Effector CD4-positive, alpha-beta T cell (primary cell): Measurements from ENCODE around the gene LAMA4.

ENCODE experiments used
- DNase-seq: peaks from one replicate; pipeline ENCODE4 v3.0.0-alpha.2; 2020

The LAMA4 gene

DNA sequence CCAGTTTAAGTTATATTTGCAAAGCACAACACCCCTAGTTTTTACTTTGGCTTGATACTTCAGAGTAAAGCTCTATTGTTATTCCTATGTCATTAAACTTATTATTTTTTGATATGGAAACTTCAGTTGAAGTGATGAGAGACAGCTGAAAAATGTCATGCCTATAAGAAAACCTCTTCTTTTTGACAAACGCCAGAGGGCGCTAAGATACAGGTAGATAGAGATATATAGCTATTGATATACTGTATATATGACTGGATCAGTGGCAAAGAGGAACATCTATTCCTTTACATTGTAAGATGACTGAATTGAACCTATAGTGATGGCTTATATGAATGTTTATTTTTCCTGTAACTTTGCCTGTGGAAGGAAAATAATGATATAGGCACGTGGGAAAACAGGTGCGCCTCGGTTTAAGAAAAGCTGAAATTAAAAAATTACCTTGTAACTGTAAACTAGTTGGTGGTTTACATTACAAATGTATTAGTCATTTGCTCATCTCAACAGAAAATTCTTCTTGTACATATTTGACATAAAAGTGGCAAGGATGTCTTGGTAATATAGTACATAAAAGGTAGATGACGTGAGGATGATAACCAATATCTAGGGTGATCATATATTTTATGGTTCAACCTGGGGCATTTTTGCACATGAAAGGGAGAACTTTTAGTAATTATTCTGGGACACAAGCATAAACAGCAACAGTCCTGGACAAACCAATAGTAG lies 74.1 kb downstream of the LAMA4 start:
- DNase-seq: peak; percentile 46

DNA sequence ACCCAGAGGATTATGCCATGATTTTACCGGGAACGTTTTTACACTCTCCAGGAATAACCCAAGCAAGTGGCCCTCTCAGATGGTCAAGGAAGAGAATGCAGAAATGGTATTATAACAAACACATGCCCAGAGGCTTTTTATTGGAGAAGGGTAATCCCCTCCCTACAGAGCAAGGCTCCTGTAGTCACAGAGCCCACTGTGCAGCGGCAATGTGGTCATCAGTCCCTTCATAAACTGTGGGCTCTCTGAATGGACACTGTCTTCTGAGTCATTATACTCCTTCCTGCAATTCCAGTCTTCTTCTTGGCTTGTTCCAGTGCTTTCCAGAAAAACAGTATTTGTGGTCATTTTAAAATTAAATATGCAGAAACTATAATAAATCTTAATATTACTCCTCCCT lies 74.7 kb downstream of the LAMA4 start:
- no peak for DNase-seq

DNA sequence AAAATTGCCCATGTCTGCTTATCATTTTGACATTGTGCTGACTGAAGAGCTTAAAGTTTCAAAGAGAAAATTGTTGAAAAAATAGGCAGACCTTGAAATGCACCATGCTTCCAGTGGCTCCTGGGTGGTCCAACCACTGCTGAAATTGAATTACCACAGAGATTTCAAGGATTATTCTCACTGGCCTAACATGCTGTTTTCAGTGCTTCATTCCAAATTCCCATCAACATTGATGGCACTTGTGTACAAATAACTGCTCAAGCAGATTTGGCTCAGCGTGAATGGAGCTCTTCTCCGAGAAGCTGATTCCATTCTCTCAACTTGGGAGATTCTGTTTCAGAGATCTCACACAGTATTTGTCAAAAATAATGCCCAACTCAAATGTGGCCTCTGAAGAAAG lies 75.5 kb downstream of the LAMA4 start:
- DNase-seq: no peak

GRCh38 chr6:112177092-112177491 lies 77.3 kb downstream of the LAMA4 start:
- DNase-seq: no peak

DNA sequence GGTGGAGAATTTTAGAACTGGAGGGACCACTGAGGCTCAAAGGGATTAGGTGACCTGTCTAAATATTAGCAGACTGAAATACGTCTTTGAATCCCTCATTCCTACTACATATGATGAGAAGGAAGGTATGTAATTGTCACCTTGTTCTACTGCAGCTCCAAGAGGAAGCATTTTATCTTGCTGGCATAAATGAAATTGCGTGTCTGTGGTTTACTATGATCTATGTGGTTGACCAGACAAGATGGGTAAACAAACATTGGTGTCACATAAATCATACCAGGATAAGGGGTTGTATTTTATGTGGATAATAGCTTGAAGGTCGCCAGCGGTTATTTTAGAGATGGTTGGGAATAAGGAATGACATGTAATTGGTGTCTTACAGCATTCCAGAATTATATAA lies 78.2 kb downstream of the LAMA4 start:
- DNase-seq: no peak

DNA sequence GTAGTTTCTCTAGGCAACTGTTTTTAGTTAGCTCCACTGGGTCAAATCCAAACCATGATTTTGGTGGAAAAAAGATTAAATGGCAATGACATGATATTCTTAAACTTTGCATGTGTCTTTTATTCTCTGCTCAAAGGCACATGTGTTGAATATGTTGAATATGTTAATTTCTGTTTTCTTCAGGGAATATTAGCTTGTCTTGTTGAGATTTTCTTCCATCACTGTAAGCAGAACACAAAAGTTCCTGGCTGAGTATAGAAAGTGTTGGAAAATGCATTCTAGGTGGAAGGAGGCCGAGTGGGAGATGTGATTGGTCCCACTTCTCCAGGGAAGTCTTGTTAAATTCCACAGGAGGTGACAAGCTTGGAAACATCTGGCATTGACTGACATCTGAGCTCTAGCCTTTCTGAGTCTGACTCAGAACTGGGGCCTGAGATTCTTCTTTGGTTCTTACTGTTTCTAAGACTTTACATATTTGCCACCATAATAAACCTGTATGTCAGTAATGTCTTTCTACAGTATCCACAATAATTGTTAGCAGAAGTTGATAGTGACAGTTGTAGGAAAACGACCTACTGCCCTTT lies 81.1 kb downstream of the LAMA4 start:
- DNase-seq: no peak

DNA sequence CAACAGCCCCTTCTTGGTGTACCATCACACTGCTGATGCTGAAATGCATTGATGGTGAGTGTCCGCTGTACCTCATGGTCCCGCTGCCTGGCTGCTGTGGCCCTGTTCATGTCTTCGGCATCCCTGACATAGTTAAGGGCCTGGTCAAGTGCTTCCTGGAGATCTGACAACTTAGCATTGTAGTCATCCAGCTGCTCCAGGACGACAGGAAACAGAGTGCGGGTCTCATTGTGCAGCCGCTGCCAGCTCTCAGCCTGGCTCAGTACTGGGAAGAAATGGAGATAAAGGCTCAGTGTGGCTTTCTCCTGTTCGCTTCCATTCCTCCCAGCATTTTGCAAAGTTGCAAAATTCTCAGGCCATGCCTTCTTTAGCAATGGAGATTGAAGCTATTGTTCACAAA lies 81.8 kb downstream of the LAMA4 start:
- DNase-seq: no peak

DNA sequence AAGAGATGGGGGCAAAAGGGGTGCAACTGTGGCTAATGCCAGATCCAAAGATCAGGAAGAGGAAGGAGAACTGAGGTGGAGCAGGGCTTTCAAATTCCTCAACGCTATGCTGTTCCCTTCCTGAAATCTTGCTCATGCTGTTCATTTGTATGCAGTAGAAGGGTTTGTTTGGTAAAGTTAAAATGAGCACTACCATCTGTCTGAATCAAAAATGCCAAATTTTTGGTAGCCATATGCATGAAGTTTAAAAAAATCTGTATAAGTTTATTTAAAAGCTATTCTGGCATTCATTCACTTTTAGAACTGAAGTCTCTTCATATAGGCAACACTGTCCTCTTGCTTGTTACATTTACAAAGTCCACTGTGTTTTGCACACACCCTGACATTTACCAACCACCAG lies 84.8 kb downstream of the LAMA4 start:
- no peak for DNase-seq

- DNase-seq: peak; percentile 69
Measured at GRCh38 chr6:112163295-112164257, 90.8 kb downstream of the LAMA4 start.

- DNase-seq: no peak
Measured at GRCh38 chr6:112160745-112161144, 93.6 kb downstream of the LAMA4 start.

GRCh38 chr6:112156668-112157067 lies 97.7 kb downstream of the LAMA4 start:
- DNase-seq: no peak

DNA sequence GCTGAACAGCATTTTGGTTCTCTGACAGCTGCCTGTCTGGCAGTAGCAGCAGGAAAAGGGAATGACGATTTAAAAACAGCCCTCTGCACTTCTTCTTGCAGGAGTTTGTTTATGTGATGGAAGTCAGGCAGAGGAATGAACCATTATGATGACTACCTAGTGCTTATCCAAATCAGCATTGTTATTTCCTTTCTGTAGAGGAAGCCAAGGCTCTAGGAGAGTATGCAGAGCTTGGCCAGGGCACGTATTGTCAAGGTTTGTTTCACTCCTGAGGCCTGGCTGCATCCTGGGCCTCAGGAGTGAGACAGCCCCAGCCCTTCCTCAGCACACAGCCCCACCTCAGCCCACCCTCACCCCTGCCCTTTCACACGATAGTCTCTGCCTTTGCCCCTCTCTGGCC lies 98.5 kb downstream of the LAMA4 start:
- DNase-seq: no peak

DNA sequence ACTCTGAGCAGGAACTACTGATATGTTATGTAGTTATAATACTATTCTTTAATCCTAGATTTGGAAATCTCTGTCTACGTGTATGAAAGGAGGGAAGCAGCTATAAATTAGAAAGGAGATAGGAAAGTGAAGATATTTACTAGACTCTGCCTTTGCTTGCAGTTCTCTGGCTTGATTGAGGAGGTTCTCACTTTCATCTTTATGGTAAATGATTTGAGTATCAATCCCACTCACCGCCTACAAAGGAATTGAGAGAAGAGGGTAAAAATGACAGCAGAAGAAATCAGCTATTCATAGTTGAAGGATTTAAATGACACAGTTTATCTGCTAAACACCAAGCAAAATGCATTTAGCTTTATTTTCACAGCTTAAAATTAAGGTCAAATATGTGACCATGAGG lies 99.7 kb downstream of the LAMA4 start:
- no peak for DNase-seq

DNA sequence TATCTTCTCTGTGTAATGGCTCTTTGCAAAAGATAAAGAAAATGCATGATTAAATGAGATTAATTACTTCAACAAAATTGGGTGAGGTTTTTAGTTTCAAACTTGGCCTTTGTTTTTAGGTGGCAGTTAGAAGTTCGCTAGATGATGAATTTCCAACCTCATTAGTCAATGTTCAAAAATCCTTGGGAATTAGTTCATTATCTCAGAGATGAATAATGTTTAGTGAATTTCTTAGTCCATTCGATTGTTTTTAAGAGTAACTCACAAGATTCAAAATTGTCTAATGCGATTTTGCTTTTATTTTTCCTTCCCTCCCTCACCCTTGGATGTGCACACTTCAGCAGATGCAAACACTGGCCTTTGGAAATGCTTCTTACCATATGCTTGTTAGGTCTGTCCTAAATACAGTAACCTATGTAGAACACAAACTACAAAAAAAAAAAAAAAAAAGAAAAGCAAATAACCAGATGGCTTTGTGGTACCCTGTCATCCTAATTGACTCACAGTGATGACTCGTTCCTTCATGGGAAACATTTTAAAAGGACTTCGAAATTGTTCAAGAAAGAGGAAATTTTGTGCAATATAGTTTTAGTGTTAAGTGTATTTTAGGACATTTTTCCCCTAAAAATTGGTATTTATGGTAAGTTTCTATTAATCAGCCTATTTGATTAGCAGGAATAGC lies 100.3 kb downstream of the LAMA4 start:
- no peak for DNase-seq

- no peak for DNase-seq
Measured at GRCh38 chr6:112150363-112150762, 104.0 kb downstream of the LAMA4 start.

DNA sequence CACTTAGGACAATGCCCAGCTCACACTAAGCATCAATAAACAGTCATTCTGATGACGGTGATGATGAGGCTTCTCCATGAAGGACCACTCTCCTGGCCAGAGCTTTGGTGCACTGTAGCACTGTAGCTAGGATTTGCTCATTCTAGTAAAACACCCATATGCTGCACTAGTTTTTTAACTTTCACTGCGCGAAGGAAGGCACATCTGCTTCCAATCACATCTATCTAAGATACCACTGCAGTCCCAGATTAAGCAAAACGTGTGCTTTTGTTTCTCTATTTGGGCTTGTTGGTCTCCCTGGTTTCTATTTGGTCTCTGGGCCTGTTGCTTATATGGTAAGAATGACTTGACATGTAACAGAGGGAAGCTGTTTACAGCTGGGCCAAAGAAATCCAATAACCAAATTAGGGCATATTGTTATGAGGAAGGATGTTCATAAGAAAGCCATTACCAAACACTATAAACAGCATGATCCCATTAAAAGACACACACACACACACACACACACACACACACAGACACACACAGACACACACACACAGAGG lies 104.6 kb downstream of the LAMA4 start:
- no peak for DNase-seq

DNA sequence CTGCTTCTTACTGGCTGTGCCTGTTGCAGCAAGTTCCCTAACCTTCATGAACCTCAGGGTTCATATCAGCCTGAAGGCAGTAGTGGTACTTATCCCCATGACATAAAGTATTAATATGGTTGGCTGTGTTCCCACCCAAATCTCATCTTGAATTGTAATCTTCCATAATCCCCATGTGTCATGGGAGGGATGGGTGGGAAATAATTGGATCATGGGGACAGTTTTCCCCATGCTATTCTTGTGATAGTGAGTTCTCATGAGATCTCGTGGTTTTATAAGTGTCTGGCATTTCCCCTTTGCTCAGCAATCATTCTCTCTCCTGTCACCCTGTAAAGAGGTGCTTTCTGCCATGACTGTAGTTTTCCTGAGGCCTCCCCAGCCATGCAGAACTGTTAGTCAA lies 105.1 kb downstream of the LAMA4 start:
- no peak for DNase-seq

GRCh38 chr6:112148103-112148502 lies 106.3 kb downstream of the LAMA4 start:
- no peak for DNase-seq

DNA sequence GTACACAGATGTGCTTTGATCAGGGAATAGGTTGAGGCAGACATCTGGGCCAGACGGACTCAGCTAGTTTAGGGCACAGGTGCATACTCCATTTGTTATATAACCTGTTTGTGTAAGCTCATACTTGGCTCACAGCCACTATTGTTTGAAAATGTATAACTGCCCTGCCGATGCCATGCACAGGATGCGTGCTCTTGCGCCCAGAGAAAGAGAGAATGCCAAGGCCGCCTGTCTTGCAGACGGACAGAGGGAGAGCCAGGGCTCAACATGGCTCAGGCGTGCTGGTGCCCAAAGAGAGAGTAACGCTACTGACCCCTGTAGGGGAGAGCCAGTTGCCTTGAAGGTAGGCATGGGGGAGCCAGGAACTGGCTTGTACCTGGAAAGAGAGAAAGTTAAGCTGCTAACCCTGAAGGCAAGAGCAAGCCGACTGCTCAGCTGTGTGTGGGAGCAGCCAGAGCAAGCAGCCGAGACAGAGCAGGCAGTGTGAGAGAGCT lies 109.2 kb downstream of the LAMA4 start:
- DNase-seq: no peak

- no peak for DNase-seq
Measured at GRCh38 chr6:112144145-112144926, 110.0 kb downstream of the LAMA4 start.

DNA sequence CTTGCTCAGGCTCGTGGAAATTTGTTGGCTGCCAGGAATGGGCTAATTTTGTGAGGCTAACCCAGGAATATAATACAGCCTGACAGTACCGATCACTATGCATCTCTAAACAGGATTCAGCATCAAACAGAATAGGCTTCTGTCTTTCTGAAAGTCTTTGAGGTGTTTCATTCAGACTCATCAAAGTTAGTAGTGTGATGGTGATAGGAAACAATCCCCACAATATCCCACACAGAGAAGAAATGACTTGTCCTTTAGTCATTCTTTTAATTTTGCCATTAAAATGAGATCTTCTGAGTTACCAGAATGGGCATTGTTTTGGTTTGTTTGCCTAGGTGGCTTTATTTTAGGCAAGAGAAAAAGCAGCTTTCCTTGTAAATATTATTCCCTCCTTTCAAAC lies 112.7 kb downstream of the LAMA4 start:
- DNase-seq: no peak

DNA sequence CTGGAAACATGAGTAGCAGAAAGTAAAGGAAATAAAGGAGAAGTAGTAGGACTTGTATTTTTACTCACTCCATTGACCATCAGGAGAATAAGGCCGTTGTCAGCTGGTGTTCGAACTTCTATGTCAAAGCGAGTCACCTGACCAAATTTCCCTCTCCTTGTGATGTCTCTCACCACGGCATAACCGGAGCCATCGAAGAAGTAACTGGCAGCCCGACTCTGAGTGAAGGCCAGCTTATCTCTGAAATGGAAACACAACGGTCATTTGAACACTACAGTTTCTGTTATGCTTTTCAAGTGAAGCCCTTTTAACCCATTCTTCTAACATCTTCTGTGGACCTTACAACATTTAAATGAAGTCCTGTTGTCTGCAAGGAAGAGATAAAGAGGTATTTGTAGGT lies 115.3 kb downstream of the LAMA4 start:
- DNase-seq: no peak
